Stimulated activated CD8-positive, alpha-beta memory T cell treated with anti-CD3 and anti-CD28 coated beads, Interleukin-15, amount 100 ng/mL, for 48 hours (primary cell): ENCODE data around the gene R3HDML.

Experiments used
- DNase-seq, 2 donors: peaks; one replicate each; pipeline ENCODE4 v3.0.0-alpha.2; 2020; ENCODE audit warnings: low read depth in 2 of 2

Gene R3HDML

DNA sequence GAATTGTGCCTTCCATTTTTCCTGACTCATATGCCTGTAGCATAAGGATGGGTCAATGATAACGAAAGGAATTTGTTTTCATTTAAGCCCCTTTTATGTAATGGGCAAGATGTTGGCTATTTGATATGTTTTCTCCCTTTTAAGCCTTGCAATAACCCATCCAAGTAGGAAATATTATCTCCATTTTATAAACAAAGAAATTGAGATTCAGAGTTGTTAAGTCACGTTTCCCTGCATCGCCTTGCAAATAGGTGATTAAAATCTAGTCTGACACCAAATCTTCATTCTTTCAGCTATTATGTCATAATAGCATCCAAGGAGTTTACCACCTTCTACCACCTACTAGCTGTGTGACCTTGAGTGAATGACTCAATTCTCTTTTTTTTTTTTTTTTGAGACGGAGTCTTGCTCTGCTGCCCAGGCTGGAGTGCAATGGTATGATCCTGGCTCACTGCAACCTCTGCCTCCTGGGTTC, 25.7 kb downstream of the R3HDML start:
- DNase-seq = no peak

DNA sequence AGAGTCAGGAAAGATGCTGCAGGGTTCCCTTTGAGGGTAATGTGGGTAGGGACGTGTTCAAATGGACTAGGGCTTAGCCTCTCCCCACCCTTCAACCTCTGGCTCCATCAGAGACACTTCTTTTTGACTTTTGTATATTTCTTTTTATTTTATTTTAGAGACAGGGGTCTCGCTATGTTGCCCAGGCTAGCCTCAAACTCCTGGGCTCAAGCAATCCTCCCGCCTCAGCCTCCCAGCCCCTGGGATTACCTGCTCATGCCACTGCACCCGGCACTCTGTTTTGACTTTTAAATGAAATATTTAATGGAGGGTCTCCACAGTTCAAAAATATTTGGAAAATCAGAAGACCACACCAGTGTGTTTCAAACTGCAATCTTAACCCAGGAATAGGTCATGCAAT, 27.2 kb downstream of the R3HDML start:
- no peak for DNase-seq

DNA sequence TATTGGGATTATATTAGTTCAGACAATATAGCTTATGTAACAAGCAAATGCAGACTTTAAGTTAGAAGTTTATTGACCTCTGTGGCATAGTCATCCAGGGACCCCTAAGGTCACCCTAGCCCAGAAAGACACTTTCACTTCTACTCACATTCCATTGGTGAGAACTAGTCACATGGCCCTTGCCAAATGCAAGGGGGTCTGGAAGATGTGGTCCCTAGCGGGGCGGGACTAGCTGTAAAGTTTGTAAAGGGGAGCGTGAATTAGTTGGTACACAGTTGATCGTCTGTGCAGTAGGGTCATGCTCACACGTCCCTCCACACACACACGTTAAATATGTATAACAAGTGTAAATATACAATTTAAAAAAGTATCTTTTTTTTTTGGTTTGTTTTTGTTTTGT, 27.9 kb downstream of the R3HDML start:
- DNase-seq = no peak

DNA sequence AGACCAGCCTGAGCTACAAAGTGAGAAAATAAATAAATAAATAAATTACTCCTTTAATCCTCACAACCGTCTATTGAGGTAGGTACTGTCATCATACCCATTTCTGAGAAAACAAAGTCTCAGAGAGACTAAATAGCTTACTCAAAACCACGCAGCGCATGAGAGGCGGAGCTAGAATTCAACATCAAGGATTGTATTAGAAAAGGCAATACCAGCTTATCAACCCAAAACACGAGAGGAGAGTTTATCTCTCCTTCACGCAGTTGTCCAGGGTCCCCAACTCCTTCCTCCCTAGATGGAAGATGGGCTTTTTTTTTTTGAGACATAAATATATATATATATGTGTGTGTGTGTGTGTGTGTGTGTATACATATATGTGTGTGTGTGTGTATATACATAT, 30.9 kb downstream of the R3HDML start:
- no peak for DNase-seq

DNA sequence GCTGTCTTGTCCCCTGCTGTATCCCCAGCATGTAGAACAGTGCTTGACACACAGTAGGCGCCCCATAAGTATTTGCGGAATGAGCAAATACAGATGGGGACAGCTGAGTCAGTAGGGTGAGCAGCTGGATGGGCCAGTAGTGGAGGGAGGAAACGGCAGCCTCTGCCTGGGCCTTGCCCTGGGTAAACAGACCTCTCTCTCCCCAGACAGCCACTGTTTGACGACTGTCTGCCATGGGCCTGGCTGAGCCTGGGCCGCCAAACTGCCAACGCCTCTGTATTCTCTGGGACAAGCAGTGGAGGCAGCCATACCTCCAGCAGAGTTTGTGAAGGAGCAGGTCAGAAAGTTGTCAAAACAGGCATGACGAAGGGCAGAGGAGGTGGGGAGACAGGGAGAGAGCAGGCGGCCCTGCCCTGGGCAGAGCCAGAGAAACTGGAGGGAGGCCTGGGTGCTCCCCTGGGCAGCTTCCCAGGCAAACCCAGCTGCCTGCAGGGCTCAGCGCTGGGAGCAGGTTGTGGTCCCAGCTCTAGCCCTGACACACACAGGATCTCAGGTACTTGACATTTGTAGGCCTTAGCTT, 33.9 kb downstream of the R3HDML start:
- DNase-seq = no peak

DNA sequence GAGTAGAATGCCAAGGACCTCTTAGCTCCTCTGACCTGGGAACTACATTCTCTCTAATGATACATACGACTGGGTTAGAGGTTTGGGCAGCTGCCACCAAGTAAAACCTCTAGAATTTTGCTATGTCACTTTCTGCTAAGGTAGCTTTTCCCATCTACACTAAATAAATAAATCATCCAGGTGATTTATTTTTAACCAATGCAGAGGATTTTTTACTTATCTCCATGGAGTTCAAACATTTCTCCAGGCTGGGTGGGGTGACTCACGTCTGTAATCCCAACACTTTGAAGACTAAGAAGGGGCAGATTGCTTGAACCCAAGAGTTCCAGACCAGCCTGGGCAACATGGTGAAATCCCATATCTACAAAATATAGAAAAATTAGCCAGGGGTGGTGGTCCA, 45.8 kb downstream of the R3HDML start:
- no peak for DNase-seq

DNA sequence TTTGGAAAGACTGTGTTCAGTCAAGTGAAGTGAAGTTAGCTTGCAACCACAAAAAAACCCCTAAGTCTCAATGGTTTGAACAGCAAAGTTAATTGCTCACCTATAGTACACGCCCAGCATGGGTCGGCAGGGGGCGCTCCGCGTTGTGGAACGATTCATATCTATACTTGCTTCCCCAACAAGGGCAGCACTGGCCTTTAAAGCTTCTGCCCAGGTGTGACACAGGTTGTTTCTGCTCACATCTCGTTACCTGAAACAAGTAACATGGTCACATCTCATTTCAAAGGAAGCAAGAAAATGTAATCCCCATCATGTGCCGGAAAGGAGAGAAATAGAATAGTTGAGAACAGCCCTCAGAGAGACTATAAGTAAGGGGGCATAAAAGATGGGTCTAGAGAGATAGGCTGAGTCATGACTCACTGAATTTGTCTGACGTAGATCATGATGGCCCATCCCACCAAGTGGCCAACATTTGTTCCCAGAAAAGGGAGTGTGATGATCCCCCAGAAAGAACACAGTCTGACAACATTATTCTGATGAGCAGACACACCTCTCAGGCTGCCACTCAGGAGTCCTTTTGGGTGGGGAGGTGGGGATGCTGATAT, 47.7 kb downstream of the R3HDML start:
- peak; percentile 61 to 63 for DNase-seq

DNA sequence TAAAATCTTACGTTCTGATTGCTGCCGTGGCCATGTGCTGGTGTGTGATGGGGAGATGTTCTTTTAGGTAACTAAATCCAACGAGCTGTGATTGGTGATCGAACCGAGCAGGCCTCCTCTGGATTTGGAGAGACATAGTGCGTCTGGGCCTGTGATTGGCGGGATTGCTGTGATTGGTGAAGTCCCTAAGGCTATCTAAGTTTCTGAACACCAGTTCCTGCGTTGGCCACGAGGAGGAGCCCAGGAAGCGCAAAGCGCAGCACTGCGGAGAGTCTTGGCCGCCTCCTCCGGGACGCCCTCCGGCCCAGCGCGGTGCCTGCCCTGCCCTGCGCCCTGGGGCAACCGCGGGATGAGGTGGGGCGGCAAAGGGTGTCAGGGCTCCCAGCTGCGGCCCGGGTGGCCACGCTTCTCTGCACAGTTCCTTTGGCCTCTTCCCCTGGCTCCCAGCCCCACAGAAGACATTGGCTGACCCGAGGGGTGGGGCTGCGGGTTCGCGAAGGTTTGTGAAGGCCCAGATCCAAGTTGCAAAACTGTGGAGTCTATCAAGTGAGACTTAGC, 51.7 kb downstream of the R3HDML start:
- peak; percentile 50 to 62 for DNase-seq

DNA sequence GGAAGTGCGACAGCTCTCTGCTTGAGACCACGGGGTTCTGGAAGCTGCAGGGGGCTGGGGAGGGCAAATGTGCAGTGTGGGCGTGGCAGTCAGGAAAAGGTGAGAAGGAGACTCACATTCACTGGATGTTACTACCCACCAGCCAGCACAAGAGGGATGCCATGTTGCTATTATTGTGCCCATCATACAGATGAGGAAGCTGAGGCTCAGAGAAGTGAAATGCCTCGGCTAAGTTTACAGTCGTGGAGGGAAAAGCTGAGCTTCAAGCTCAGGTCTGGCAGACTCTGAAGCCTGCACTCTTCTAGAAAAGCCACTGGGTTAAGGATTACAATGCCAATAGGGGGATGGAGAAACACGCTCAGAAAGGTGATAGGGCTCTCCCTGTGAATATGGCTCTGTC, 53.0 kb downstream of the R3HDML start:
- DNase-seq = no peak

DNA sequence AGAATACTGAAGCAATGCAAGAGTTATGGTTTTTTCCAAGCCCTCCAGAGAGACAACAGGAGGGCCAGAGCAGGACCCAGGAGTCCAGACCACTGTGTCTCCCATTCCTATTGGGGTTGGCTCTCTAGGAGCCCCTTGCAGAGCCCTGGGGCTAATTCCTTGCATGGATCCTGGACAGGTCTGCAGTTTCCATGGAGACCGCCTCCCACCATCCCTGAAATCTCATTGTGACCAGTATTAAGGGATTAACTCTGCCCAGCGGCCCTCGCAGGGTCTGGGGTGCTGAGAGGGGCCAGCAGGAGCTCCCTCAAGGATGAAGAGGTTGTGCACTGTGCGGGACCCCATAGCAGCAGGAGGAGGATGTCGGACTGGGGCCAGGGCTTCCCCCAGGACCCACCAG, 53.4 kb downstream of the R3HDML start:
- DNase-seq = no peak

DNA sequence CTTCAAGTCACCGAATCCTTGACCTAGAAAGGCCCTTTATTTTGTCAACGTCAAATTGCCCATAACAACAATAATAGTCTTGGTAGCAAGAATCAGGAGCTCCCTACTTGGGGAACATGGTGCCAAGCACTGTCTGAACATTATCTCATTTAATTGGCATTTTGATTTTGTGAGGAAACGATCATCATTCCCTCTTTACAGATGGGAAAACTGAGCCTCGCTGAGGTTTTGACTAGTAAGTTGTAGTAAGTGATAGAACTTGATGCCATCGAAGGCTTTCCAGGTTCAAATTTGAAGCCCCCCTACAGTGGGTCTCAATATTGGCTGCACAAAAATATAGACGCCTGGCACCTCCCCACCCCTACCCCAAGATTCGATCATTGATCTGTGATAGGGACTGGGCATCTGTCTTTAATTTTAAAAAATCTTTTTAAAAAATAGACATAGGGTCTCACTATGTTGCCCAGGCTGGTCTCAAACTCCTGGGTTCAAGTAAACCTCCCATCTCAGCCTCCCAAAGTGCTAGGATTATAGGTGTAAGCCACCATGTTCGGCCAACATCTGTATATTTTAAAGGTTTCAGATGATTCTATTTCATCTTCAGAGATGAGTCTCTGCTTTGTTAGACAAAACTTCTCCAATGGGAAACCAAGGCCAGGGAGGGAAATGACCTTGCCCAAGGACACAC, 55.4 kb downstream of the R3HDML start:
- no peak for DNase-seq

DNA sequence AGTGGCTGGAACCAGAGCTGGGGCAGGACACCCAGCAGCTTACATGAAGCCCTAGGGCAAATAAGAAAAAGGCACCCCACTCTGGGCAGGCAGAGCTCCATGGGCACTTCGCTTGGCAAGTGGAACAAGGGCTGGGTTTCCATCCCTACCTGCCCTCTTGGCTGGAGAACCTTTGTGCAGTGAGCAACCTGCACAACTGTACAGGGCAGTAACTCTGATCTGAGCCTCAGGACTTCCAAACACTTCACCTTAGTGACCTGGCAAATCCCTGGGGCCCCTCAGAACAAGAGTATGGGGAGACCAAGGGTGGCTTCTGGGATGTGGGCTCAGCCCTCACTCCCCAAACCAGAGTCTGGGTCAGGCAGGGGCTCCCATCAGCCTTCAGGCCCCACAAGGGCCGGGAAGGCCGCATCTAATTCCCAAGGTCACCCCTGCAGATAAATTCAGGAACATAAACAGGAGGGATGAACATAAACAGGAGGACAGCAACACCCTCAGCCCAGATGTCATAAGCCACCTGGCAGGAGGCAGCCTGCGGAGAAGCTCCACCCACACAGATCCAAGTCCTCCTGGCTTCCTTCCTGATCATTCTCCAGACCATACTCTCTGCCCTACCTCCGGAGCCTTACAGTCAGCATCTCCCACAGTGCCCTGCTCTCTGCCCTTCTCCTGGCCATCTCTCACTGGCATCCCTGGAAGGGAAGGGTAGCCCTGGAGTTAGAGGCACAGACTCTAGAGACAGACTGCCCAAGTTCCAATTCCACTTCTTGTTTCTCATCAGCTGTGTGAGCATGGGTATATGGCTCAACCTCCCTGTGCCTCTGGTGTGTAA, 56.1 kb downstream of the R3HDML start:
- DNase-seq = no peak

DNA sequence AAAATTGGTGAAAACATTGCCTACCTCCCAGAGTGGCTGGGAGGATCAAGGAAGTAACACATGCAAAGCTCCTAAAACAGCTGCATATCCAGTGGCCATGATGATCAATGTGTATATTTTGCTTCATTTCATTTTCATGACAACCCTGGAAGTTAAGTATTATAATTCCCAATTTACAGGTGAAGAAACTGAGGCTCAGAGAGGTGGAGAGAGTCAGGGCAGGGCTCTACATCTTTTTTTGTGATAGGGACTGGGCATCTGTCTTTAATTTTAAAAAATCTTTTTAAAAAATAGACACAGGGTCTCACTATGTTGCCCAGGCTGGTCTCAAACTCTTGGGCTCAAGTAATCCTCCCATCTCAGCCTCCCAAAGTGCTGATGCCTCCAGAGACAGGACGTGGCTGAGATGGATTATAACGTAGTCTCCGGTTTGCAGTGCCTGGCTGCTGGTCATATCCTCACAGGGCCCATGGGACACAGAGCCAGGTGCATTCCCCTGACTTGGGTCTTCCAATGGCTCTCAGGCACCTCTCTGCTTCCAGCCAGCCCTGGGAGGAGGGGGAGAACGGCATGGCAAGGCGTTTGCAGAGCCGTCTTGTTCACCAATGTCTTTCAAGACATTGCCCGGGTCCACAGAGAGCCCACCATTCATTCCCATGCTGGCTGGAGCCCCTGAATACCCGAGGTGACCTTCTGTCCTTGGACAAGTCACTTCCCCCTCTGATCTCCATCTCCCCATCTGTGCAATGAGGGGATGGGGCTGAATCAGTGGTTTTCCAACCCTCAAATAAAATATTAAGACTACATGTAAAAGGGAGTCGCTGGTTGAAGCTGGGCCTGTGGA, 57.0 kb downstream of the R3HDML start:
- DNase-seq = no peak

DNA sequence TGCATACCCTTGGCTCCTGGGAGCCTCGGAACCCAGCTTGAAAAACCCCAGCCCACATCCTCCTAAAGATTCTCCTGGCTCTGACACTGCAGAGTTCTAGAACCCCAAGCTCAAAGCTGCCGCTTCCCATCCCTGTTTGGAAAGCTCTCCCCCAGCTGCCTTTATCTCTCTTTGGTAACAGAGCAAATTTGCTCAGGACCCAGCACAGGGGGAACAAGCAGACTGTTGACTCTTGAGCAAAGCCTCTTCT, 57.5 kb downstream of the R3HDML start:
- no peak for DNase-seq

DNA sequence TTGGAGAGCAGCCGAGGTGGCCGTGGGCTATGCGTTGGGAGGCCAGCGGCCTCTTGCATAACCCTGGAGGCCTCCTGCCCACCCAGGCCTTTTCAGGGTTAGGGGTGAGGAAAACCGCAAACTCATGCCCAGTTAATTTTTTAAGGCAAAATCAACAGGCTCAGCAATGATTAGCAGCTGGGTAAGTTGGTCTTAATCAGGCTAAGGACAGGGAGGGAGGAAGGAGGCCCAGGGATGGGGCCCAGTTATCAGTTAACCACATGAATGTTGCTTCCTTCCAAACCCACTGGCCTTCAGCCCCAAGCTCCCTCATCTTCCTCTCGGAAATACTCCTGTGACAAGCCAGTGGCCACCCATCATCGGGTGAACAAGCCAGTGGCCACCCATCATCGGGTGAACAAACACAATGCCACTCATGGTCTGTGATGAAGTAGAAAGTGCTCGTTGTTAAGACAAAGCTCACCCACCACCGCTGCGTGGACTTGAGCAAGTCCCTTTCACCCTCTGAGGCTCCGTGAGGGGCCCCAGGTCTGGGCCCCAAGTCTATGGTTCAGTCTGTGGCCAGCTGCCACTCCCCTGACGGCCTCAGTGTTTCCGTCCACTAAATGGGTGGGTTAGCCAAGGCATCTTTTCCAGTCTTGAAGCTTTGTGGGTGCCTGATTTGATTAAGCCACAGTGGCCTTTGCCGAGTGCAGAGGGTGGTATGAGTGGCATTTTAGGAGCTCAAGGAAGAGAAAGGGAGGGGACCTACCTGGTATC, 58.0 kb downstream of the R3HDML start:
- DNase-seq = no peak

DNA sequence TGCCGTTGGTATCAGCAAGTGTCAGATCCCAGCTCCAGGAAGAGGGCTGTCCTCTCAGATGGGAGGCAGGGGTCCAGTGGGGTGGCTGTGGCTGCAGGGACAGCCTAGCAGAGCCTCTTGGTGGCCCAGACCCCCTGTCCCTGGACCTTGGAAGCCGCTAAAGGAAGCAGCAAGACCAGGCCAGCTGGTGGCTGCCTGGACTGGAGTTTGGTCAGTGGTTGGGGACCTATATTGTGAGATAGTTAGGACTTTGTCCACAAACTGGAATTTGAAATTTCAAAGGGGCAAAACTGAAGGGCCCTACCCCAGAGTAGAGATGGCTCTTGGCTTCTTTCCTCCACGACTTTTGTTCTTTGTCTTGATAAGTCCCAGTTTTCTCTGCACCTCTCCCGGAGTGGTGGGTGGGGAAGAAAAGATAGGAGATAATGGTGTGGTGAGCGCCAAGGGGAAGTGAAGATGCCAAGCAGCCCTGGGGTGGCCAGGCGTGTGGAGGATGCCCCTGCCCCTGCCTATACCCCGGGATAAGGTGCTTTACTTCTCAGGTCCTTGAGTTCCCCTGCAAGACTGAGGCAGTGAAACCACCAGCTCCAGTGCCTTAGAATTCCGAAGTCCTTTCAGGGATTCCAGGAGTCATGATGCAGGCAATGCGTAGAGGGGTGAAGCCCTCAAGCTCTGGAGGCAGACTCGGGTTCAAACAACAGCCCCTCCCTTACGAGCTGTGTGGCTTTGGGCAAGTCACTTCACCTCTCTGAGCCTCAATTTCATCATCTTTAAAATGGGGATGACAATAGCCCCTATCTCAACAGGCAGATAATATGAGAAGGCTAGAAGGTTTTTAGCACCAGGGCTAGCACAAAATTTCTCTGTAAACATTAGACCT, 58.9 kb downstream of the R3HDML start:
- no peak for DNase-seq

DNA sequence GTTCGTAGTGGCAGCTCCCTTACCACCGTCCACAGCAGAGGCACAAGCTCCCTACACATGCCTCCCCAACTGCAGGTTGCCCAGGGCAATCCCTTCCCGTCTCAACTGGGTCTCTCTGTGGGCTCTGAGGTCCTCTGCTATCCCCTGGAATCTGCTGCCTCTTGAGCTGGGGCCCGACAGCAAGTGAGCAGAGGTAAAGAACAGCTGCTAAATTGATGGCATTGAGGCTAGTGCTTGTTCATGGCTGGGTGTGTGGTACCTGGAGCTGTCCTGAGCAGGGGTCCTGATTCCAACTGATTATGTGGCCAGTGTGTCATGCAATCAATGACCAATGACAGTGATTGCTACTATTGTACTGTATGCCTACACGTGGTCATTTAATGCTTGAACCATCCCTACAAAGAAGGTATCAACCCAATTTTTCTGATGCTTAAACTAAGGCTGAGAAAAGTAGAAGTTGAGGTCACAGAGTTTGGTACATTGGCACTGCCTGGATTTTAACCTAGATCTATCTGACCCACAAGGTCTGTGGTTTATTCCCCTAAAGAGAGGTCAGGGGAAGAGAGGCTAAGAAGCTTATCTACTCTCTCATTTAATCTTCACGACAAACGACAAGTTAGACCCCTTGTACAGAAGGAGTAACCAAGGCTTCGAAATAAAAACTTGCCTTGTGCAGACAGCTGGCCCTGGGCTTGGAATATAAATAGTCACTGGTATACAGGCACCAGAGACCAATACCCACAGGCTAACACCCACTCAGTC, 59.7 kb downstream of the R3HDML start:
- no peak for DNase-seq

DNA sequence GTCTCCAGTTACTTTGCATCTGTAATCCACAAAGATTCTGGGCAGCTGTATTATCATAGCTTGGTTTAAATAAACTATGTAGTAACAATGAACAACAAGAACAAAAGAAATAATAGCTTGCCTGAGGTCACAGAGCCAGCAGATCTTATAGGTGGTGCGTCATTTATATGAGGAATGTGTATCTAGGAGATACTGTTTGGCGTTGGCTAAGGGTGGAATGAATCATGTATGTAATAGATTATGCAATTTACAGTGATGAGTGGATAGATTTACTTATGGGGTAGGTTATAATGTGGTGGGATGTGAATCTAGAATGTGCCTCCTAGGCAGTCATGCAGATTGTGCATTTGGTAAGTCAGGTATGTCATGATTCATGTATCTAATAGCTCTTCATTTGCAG, 61.5 kb downstream of the R3HDML start:
- DNase-seq = no peak

DNA sequence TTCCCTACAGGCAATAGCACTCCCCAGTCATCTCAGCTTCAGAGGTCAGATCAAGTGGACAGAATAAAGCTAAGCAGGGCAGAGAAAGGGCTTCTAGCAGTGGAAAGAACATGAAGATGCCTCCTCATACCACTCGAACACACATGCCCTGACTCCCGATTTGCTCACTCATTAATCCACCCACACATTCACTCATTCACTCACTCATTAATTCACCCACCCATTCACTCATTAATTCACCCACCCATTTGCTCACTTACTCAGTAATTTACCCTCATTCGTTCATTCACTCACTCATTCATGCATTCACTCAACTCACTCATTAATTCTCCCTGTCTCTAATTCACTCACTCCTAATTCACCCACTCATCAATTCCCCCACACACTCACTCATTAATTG, 62.6 kb downstream of the R3HDML start:
- DNase-seq = no peak
